ENCODE measurements around the gene ATG13.

ATG13 gene

DNA sequence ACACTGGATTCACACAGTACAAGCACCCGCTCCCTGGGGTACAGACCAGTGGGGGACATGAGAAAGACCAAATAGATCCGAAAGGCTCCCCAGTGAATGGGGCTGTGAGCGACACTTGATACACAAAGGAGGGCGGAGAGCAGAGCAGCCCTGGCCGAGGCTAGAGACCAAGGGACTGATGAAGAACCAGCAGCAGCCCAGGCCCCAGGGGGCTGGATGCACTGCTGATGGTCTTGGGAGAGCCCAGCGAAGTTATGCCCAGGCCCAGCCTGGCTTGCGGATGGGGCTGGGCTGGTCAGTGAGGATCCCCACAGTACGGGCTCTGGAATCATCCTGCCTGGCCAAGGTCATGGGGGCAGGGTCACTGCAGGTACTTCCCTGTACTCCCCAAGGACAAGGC is 59.8 kb downstream of the ATG13 start:
- no peak for DNase-seq

- DNase-seq, result no peak
Measured at GRCh38 chr11:46677991-46678740, 60.8 kb downstream of the ATG13 start.

DNA sequence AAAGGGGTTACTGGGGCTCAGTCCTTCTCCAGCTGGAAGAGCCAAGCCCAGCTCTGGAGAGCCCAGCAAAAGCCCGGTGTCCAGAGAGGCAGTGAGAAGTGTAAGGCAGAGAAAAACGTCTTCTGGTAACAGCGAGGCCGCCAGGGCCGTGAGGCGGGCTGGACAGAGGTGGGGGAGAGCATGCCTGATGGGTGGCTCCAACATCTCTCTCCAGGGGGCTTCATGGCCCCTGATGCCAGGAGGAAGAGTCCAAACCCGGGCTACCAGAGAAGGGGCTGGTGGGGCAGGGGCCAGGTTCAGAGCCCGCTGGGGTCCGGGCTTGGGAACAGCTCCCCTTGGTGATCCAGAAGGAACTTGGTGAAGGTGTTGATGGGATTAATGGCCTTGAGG is 61.4 kb downstream of the ATG13 start:
- DNase-seq, result no peak

GRCh38 chr11:46679241-46680163 is 62.1 kb downstream of the ATG13 start:
- DNase-seq, result no peak

GRCh38 chr11:46680164-46680760 is 62.9 kb downstream of the ATG13 start:
- DNase-seq, result no peak

DNA sequence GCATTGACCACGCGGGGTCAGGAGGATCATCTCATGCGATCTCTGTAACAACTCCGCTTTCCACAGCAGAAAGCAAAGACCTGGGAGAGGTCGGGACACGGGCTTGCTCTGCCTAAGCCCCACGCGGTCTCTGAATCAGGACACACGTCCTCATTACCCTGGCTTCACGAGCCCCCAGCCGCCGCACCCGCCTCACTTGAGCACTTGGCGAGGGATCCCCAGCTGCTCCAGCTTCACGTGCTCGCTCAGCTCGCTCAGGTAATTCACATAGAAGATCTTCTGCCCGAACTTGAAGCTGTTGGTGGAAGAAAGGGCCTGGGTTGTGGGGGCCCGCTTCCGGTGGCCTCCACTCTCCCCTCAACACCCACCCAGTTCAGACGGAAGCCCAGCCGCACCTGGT is 63.5 kb downstream of the ATG13 start:
- no peak for DNase-seq

- DNase-seq, result no peak
Measured at GRCh38 chr11:46681814-46682213, 64.5 kb downstream of the ATG13 start.

DNA sequence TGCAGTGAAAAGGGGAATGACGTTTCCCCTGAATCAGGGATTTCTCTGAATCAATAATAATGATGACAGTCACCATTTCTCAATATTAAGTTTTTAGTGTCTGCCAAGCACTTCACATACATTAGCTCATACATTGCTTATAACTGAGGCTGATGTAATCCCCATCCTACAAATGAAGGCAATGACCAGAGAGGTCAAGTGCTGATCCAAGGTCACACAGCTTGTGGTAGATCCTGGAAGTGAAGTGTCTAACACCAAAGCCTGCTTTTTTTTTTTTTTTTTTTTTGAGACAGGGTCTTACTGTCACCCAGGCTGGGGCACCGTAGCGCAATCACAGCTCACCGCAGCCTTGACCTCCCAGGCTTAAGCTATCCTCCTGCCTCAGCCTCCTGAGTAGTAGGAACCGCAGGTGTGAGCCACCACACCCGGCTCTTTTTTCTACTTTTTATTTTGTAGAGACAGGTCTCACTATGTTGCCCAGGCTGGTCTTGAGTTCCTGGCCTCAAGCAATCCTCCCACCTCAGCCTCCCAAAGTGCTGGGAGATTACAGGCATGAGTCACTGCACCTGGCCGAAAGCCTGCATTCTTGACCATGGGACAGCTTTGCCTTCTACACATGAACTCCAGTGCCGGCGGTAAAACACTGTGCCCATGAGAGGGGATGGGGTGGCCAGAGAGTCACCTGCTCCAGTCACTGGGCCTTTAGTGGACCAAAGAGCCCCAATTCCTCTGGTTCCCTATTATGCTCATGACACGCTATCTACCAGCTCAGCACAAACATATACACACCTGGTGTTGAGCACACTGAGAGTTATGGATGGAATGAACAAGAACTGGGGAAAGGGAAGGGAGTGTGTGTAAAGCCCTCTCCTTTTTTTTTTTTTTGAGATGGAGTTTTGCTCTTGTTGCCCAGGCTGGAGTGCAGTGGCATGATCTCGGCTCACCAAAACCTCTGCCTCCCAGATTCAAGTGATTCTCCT is 65.7 kb downstream of the ATG13 start:
- no peak for DNase-seq

GRCh38 chr11:46684367-46684766 is 67.0 kb downstream of the ATG13 start:
- no peak for DNase-seq

- DNase-seq, result no peak
Measured at GRCh38 chr11:46686886-46687795, 69.8 kb downstream of the ATG13 start.

DNA sequence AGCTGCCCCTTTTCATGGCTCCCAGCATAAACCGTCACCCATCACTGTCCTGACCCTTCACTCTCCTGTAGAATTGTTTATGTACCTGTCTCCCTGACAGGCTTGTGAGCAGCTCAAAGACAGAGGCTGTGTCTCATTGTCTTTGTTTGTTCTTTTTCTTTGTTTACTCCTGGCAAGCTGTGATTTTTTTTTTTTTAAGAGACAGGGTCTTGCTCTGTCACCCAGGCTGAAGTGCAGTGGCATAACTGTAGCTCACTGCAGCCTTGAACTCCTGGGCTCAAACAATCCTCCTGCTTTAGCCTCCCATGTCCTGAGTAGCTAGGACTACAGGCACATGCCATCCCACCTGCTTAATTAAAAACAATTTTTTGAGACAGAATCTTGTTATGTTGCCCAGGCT is 73.3 kb downstream of the ATG13 start:
- DNase-seq, result no peak

DNA sequence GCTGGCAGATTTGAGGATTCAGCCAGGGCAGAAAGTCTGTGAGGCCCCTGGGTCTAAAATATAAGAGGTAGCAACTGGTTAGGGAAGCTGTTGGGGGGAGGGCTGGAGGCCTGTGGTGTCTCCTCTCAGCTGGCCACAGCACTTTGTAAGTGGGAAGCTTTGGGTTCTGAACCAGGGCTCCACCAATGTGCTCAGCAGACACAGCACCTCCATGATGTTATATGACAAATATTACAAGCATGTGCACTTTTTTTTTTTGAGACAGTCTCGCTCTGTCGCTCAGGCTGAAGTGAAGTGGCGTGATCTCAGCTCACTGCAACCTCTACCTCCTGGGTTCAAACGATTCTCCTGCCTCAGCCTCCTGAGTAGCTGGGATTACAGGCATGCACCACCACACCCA is 75.1 kb downstream of the ATG13 start:
- no peak for DNase-seq

- DNase-seq, result no peak
Measured at GRCh38 chr11:46693597-46694012, 76.3 kb downstream of the ATG13 start.

GRCh38 chr11:46694072-46694471 is 76.7 kb downstream of the ATG13 start:
- no peak for DNase-seq

DNA sequence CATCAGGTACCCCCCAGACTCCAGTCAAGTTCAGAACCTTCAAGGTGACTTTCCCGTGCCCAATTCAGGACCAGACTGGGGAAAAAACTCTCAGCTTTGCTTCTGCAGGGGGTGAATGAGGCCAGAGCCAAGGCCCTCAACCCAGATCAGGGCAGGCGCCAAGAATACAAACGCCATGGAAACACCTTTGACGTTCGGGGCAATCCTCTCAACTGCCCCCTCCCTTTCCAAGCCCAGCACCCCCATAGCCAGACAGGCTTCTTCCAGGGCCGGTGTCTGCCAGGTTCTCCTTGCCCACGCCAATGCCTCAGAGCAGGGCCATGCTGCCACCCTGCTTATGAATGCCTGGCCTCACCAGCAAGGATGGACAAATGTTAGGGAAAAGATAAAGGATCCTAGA is 77.3 kb downstream of the ATG13 start:
- no peak for DNase-seq

- no peak for DNase-seq
Measured at GRCh38 chr11:46695345-46696211, 78.2 kb downstream of the ATG13 start.

DNA sequence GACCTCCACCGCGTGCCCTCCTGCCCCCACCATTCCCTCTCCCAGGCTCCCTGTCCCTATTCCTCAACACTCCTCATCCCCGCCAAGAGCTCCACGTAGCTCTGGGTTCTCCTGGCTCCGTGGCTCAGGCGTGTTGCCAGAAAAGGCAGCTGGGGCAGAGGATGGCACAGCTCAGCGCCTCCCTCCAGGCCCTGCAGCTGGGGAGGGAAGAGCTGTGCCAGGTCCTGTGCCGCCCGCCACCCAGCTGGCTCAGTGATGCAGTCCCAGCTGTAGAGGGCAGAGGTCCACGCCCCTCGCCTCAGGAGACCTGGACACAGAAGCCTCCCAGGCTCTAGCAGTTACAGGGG is 78.8 kb downstream of the ATG13 start:
- no peak for DNase-seq

DNA sequence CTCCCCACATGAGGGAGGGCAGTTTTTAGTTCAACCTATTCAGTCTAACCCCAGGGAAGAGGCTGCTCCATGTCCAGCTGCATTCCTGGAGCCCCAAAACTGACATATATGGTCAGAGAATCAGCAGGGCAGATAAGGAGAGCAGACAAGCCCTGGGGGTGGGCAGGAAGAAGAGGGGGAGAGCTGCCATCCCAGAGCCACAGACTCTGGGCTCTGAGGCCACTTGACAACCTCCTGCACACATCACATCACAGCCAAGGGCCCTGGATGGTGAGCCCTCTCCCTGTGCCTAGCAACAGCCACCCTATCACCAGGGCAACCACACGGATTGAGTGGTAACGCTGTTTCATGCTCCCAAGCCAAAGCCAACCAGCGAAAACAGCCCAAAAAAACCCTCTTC is 80.0 kb downstream of the ATG13 start:
- no peak for DNase-seq

- DNase-seq, result no peak
Measured at GRCh38 chr11:46697723-46698122, 80.4 kb downstream of the ATG13 start.

GRCh38 chr11:46698597-46698996 is 81.2 kb downstream of the ATG13 start:
- no peak for DNase-seq
